NK-92 treated with Interleukin-12 subunit alpha and Interleukin-12 subunit beta, amount 100 ng/mL, for 24 hours (cell line): Measurements from ENCODE around the gene ZNF606.
"Not testable (repeated sequence)": the region's sequence is repeated elsewhere in the genome, so short reads cannot be mapped to it uniquely, and the experiment has no call there.

Experiments used
- DNase-seq: peaks from one replicate; lab custom pipeline; 2025; lab: John Stamatoyannopoulos, UW

The ZNF606 gene

GRCh38 chr19:58009666-58010301, 7.2 kb upstream of the ZNF606 start:
- no peak for DNase-seq

GRCh38 chr19:58009301-58009665, 6.7 kb upstream of the ZNF606 start:
- DNase-seq: no peak

- not testable (repeated sequence) for DNase-seq
Measured at GRCh38 chr19:58008877-58009276, 6.3 kb upstream of the ZNF606 start.

GRCh38 chr19:58007285-58007684, 4.7 kb upstream of the ZNF606 start:
- no peak for DNase-seq

- no peak for DNase-seq
Measured at GRCh38 chr19:58003174-58003828, 681 bp upstream of the ZNF606 start.

- no peak for DNase-seq
Measured at GRCh38 chr19:58001895-58002369, 688 bp downstream of the ZNF606 start.

- DNase-seq: no peak
Measured at GRCh38 chr19:58000677-58001076, 1.9 kb downstream of the ZNF606 start.

- no peak for DNase-seq
Measured at GRCh38 chr19:57992841-57993240, 9.8 kb downstream of the ZNF606 start.

- no peak for DNase-seq
Measured at GRCh38 chr19:57978586-57979289, 23.9 kb downstream of the ZNF606 start.

- no peak for DNase-seq
Measured at GRCh38 chr19:57974434-57974833, 28.2 kb downstream of the ZNF606 start, which contains the start of gene C19orf18. TSS of gene C19orf18 (minus strand) at chr19:57974534. CDS start at chr19:57974432, 102 bp downstream.

- DNase-seq: no peak
Measured at GRCh38 chr19:57964761-57965160, 37.9 kb downstream of the ZNF606 start.

GRCh38 chr19:57961785-57962184, 40.8 kb downstream of the ZNF606 start:
- DNase-seq: no peak

- DNase-seq: no peak
Measured at GRCh38 chr19:57954996-57955395, 47.6 kb downstream of the ZNF606 start.

GRCh38 chr19:57949702-57950101, 52.9 kb downstream of the ZNF606 start:
- DNase-seq: no peak

GRCh38 chr19:57949296-57949695, 53.3 kb downstream of the ZNF606 start:
- DNase-seq: no peak

GRCh38 chr19:57947419-57948134, 55.0 kb downstream of the ZNF606 start, which contains the start of gene ZNF256:
TSS of gene ZNF256 (minus strand) at chr19:57947706. CDS start at chr19:57947474, 232 bp downstream.
- no peak for DNase-seq

GRCh38 chr19:57947088-57947418, 55.6 kb downstream of the ZNF606 start:
- no peak for DNase-seq

- DNase-seq: no peak
Measured at GRCh38 chr19:57946316-57946715, 56.3 kb downstream of the ZNF606 start.

- DNase-seq: no peak
Measured at GRCh38 chr19:57941593-57941992, 61.0 kb downstream of the ZNF606 start.

GRCh38 chr19:57935731-57936130, 66.9 kb downstream of the ZNF606 start:
- DNase-seq: no peak

GRCh38 chr19:57934820-57935665, 67.6 kb downstream of the ZNF606 start, which contains the start of gene ZNF418:
TSS of gene ZNF418 (minus strand) at chr19:57935402. CDS start at chr19:57933822, 1,580 bp downstream.
- DNase-seq: no peak
